Right lobe of liver (tissue), 4 donors: ENCODE results near the gene SPRR4.

ENCODE experiments used
- CTCF ChIP-seq, 4 donors: fragments of 200-600 bp in 3 of 4; fragments of 450-650 bp in 1 of 4; IDR thresholded peaks; one replicate each; pipeline versions ENCODE4 v1.5.1 to v1.8.0; 2016 to 2022; ENCODE audit warnings: antibody characterized with exemption in 4 of 4, mild to moderate bottlenecking in 2 of 4
- POLR2A ChIP-seq: fragments of 450-650 bp; IDR thresholded peaks from one replicate; pipeline ENCODE4 v1.6.1; 2017; ENCODE audit warnings: antibody characterized with exemption, mild to moderate bottlenecking
- donor health status: DM: no; HTN: no; CAD: no.
- donor health status: DM: no; HTN: no; CAD: no.
- donor health status: DM: no; HTN: yes; CAD: no.

- TF ChIP-seq CTCF (IDR thresholded peaks at IDR 0.05) (no peak), POLR2A (no peak)
These were observed 2.2 kb upstream of the SPRR4 start for GRCh38 chr1:152968248-152968647.
